Trophoblast cell (in vitro differentiated cells and primary cell): ENCODE results near the gene COL4A1.

Source experiments
- DNase-seq, 2 donors: peaks; one replicate each; pipeline ENCODE4 v3.0.0-alpha.2; 2016
- H2AFZ ChIP-seq: 2 replicates; pipeline ENCODE4 v1.6.1; 2013; ENCODE audit warnings: low read length, moderate library complexity, mild to moderate bottlenecking; ENCODE audit not compliant: insufficient read depth, poor library complexity
- H2AK5ac ChIP-seq: 2 replicates; pipeline ENCODE4 v1.6.1; 2013; ENCODE audit warnings: mild to moderate bottlenecking, low read length
- H2BK120ac ChIP-seq: 2 replicates; pipeline ENCODE4 v1.6.1; 2013; ENCODE audit warnings: low read length, mild to moderate bottlenecking, moderate library complexity; ENCODE audit not compliant: insufficient read depth, poor library complexity
- H2BK12ac ChIP-seq: 2 replicates; pipeline ENCODE4 v1.6.1; 2013; ENCODE audit warnings: mild to moderate bottlenecking, low read length, moderate library complexity
- H2BK5ac ChIP-seq: 2 replicates; pipeline ENCODE4 v1.6.1; 2013; ENCODE audit warnings: low read length, low read depth, moderate library complexity, mild to moderate bottlenecking; ENCODE audit not compliant: poor library complexity
- H3K14ac ChIP-seq: 2 replicates; pipeline ENCODE4 v1.6.1; 2013; ENCODE audit warnings: mild to moderate bottlenecking, low read length
- H3K18ac ChIP-seq: 2 replicates; pipeline ENCODE4 v1.6.1; 2013; ENCODE audit warnings: mild to moderate bottlenecking, low read length
- H3K23ac ChIP-seq: 2 replicates; pipeline ENCODE4 v1.6.1; 2013; ENCODE audit warnings: low read length
- H3K27ac ChIP-seq: 2 replicates; pipeline ENCODE4 v1.5.1; 2013; ENCODE audit warnings: low read depth, mild to moderate bottlenecking, inconsistent platforms, low read length, moderate library complexity
- H3K27me3 ChIP-seq: 2 replicates; pipeline ENCODE4 v1.6.1; 2013; ENCODE audit warnings: inconsistent platforms, mild to moderate bottlenecking, low read length, moderate library complexity; ENCODE audit not compliant: insufficient read depth
- H3K36me3 ChIP-seq, 2 experiments: 1 replicate in 1 of 2; 2 replicates in 1 of 2; pipeline ENCODE4 v1.6.1; 2013; ENCODE audit warnings: low read length in 2 of 2, mild to moderate bottlenecking in 2 of 2, moderate library complexity in 1 of 2; ENCODE audit not compliant: insufficient read depth in 2 of 2, control insufficient read depth in 1 of 2
- H3K4ac ChIP-seq: 2 replicates; pipeline ENCODE4 v1.6.1; 2013; ENCODE audit warnings: low read depth, mild to moderate bottlenecking, low read length, moderate library complexity
- H3K4me1 ChIP-seq, 2 experiments: 1 replicate in 1 of 2; 2 replicates in 1 of 2; pipeline ENCODE4 v1.6.1; 2013; ENCODE audit warnings: low read length in 2 of 2, mild to moderate bottlenecking in 2 of 2, moderate library complexity in 1 of 2; ENCODE audit not compliant: insufficient read depth in 2 of 2, control insufficient read depth in 1 of 2
- H3K4me2 ChIP-seq: 2 replicates; pipeline ENCODE4 v1.6.1; 2013; ENCODE audit warnings: inconsistent platforms, mild to moderate bottlenecking, low read length, moderate library complexity
- H3K4me3 ChIP-seq: 2 replicates; pipeline ENCODE4 v1.5.1; 2013; ENCODE audit warnings: mild to moderate bottlenecking, low read depth, low read length, inconsistent platforms
- H3K79me1 ChIP-seq: one replicate; pipeline ENCODE4 v1.6.1; 2013; ENCODE audit warnings: low read length
- H3K79me2 ChIP-seq: 2 replicates; pipeline ENCODE4 v1.6.1; 2013; ENCODE audit warnings: low read length, mild to moderate bottlenecking; ENCODE audit not compliant: control insufficient read depth, insufficient read depth, poor library complexity
- H3K9ac ChIP-seq: 2 replicates; pipeline ENCODE4 v1.6.1; 2013; ENCODE audit warnings: mild to moderate bottlenecking, low read length
- H3K9me3 ChIP-seq: 2 replicates; pipeline ENCODE4 v1.6.1; 2013; ENCODE audit warnings: low read depth, mild to moderate bottlenecking, control low read depth, inconsistent platforms, low read length; ENCODE audit not compliant: insufficient read depth
- H4K12ac ChIP-seq: 2 replicates; pipeline ENCODE4 v1.6.1; 2013; ENCODE audit warnings: low read depth, mild to moderate bottlenecking, low read length, moderate library complexity
- H4K8ac ChIP-seq: 2 replicates; pipeline ENCODE4 v1.6.1; 2013; ENCODE audit warnings: low read depth, mild to moderate bottlenecking, low read length, moderate library complexity
- H4K91ac ChIP-seq: one replicate; pipeline ENCODE4 v1.6.1; 2013; ENCODE audit warnings: low read depth, mild to moderate bottlenecking, low read length, moderate library complexity
- WGBS: extraction: QIAGEN DNeasy Blood & Tissue Kit; methylation state at CpG from one replicate; pipeline ENCODE4 v1.1.7; 2013; ENCODE audit warnings: missing lambda C conversion rate; ENCODE audit not compliant: insufficient read length, insufficient coverage; ENCODE audit errors: extremely low coverage; 5-methylcytosine and 5-hydroxymethylcytosine counted together

Gene COL4A1

DNA sequence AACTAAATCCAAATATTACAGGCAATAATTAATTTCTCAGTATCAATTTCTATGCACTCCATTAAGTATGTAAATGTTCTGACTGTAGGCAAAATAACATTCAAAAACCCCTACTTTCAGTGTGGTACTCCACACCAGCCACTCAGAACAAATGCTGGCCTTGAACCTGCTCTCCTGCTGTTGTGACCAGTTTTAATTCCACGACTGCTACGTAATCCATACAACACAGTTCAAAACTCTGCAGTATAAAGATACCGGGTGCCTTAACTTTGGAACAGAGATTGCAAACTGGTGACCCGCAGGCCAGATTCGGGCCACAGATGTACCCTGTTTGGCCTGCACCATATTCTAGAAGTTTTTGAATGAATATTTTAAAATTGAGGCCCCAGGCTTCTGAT lies 30.4 kb downstream of the COL4A1 start:
- Histone ChIP-seq H4K91ac (no peak overlapping the region), H2AK5ac (no peak overlapping the region), H3K27me3 (no peaks in the 10 kb centered on the region), H2AFZ (no peak overlapping the region), H3K23ac (no peak overlapping the region), H3K36me3 (peaks cover 2 to 17% of the 10 kb centered on the region in 2 experiments), H3K14ac (no peak overlapping the region), H3K4me1 (no peaks in the 10 kb centered on the region), H3K18ac (no peak overlapping the region), H4K12ac (no peak overlapping the region), H3K4me3 (no peak overlapping the region), H3K9me3 (no peaks in the 10 kb centered on the region), H3K9ac (no peak overlapping the region), H3K79me2 (no peaks in the 10 kb centered on the region), H4K8ac (no peak overlapping the region), H3K79me1 (no peaks in the 10 kb centered on the region), H2BK12ac (no peak overlapping the region), H2BK5ac (no peak overlapping the region), H2BK120ac (no peak overlapping the region), H3K4me2 (no peak overlapping the region), H3K27ac (no peak overlapping the region), H3K4ac (no peak overlapping the region)
- WGBS: no CpG with 5 or more reads among the region's 5 CpGs
- peak in 1 of 2 donors; percentile 46 for DNase-seq

GRCh38 chr13:110275931-110276552 lies 30.9 kb downstream of the COL4A1 start:
- Histone ChIP-seq H3K79me2 (no peaks in the 10 kb centered on the region), H3K36me3 (peaks cover 2 to 17% of the 10 kb centered on the region in 2 experiments), H2BK120ac (no peak overlapping the region), H3K18ac (no peak overlapping the region), H3K27ac (no peak overlapping the region), H3K23ac (no peak overlapping the region), H2AFZ (no peak overlapping the region), H2BK12ac (no peak overlapping the region), H3K9me3 (no peaks in the 10 kb centered on the region), H3K4me2 (no peak overlapping the region), H2BK5ac (no peak overlapping the region), H3K4ac (no peak overlapping the region), H3K9ac (no peak overlapping the region), H3K14ac (no peak overlapping the region), H4K91ac (no peak overlapping the region), H4K8ac (no peak overlapping the region), H3K4me1 (no peaks in the 10 kb centered on the region), H2AK5ac (no peak overlapping the region), H3K27me3 (no peaks in the 10 kb centered on the region), H3K4me3 (no peak overlapping the region), H4K12ac (no peak overlapping the region), H3K79me1 (no peaks in the 10 kb centered on the region)
- DNase-seq: no peak
- no CpG with 5 or more reads among the region's 16 CpGs for WGBS

- no peak overlapping the region for H4K12ac ChIP-seq
- H3K18ac ChIP-seq: no peak overlapping the region
- H3K36me3 ChIP-seq: peaks cover under 1 to 20% of the 10 kb centered on the region in 2 experiments
- H2BK12ac ChIP-seq: no peak overlapping the region
- no peak overlapping the region for H3K4ac ChIP-seq
- H3K27ac ChIP-seq: no peak overlapping the region
- H3K4me1 ChIP-seq: no peaks in the 10 kb centered on the region
- no peak overlapping the region for H3K14ac ChIP-seq
- H3K79me2 ChIP-seq: no peaks in the 10 kb centered on the region
- H4K91ac ChIP-seq: no peak overlapping the region
- H3K79me1 ChIP-seq: no peaks in the 10 kb centered on the region
- H3K23ac ChIP-seq: no peak overlapping the region
- H3K27me3 ChIP-seq: no peaks in the 10 kb centered on the region
- no peak overlapping the region for H3K4me2 ChIP-seq
- DNase-seq: peak in 1 of 2 donors; percentile 54
- WGBS: no CpG with 5 or more reads among the region's 5 CpGs
- H2BK5ac ChIP-seq: no peak overlapping the region
- no peak overlapping the region for H2AK5ac ChIP-seq
- H2BK120ac ChIP-seq: no peak overlapping the region
- no peaks in the 10 kb centered on the region for H3K9me3 ChIP-seq
- no peak overlapping the region for H2AFZ ChIP-seq
- H3K4me3 ChIP-seq: no peak overlapping the region
- H4K8ac ChIP-seq: no peak overlapping the region
- H3K9ac ChIP-seq: no peak overlapping the region
Observed at GRCh38 chr13:110274687-110275086, 32.3 kb downstream of the COL4A1 start.

DNA sequence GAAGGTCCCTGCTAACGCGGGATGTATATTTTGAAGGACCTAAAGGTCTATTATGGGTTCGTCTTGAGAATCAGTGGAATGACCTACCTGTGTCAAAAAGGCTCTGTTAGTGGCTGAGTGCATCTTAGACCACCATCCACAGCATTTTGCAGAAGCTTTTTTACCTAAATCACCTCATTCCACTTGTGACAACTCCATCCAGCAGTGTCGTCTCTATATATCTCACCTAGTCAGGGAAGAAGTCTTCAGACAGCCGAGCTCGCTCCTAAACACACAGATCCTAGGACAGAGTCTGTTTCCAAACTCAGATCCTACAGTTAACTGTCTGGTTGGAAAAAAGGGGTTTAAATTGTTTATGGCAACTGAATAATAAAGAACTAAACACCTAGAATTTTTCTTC lies 33.7 kb downstream of the COL4A1 start:
- Histone ChIP-seq H3K18ac (no peak overlapping the region), H3K4me1 (no peaks in the 10 kb centered on the region), H3K9me3 (peaks cover 2% of the 10 kb centered on the region), H3K4ac (no peak overlapping the region), H3K36me3 (peaks cover 6 to 28% of the 10 kb centered on the region in 2 experiments), H3K9ac (no peak overlapping the region), H3K79me1 (no peaks in the 10 kb centered on the region), H2BK120ac (no peak overlapping the region), H3K27ac (no peak overlapping the region), H3K14ac (no peak overlapping the region), H3K4me2 (no peak overlapping the region), H3K27me3 (no peaks in the 10 kb centered on the region), H3K23ac (no peak overlapping the region), H3K79me2 (no peaks in the 10 kb centered on the region), H2BK5ac (no peak overlapping the region), H2AK5ac (no peak overlapping the region), H2BK12ac (no peak overlapping the region), H4K8ac (no peak overlapping the region), H4K91ac (no peak overlapping the region), H2AFZ (no peak overlapping the region), H4K12ac (no peak overlapping the region), H3K4me3 (no peak overlapping the region)
- WGBS: no CpG with 5 or more reads among the region's 6 CpGs
- DNase-seq: no peak
